T-helper 1 cell (primary cell): ENCODE measurements around the gene PRKN.
A peak's percentile ranks its signal among the peaks of the same experiment; 100 is the strongest.

Experiments
- DNase-seq, 5 donors: peaks; one replicate each; pipeline ENCODE4 v3.0.0-alpha.2; 2012 to 2020

PRKN gene

GRCh38 chr6:162092816-162093502 lies 634.6 kb downstream of the PRKN start:
- DNase-seq: no peak

GRCh38 chr6:162090734-162091133 lies 636.8 kb downstream of the PRKN start:
- DNase-seq: no peak

GRCh38 chr6:162088091-162088490 lies 639.5 kb downstream of the PRKN start:
- DNase-seq: no peak

GRCh38 chr6:162085561-162085960 lies 642.0 kb downstream of the PRKN start:
- no peak for DNase-seq

- DNase-seq: no peak
Measured at GRCh38 chr6:162082520-162082919, 645.0 kb downstream of the PRKN start.

- DNase-seq: no peak
Measured at GRCh38 chr6:162078667-162079066, 648.9 kb downstream of the PRKN start.

- no peak for DNase-seq
Measured at GRCh38 chr6:162078126-162078525, 649.4 kb downstream of the PRKN start.

GRCh38 chr6:162076816-162077215 lies 650.8 kb downstream of the PRKN start:
- no peak for DNase-seq

- DNase-seq: no peak
Measured at GRCh38 chr6:162074641-162075275, 652.8 kb downstream of the PRKN start.

- DNase-seq: no peak
Measured at GRCh38 chr6:162070639-162071038, 656.9 kb downstream of the PRKN start.

GRCh38 chr6:162069995-162070394 lies 657.6 kb downstream of the PRKN start:
- DNase-seq: no peak

- no peak for DNase-seq
Measured at GRCh38 chr6:162068340-162068739, 659.2 kb downstream of the PRKN start.

GRCh38 chr6:162063666-162064065 lies 663.9 kb downstream of the PRKN start:
- DNase-seq: no peak

GRCh38 chr6:162058281-162058875 lies 669.2 kb downstream of the PRKN start:
- no peak for DNase-seq

- DNase-seq: no peak
Measured at GRCh38 chr6:162056745-162057144, 670.8 kb downstream of the PRKN start.

- DNase-seq: no peak
Measured at GRCh38 chr6:162056061-162056460, 671.5 kb downstream of the PRKN start.

- DNase-seq: no peak
Measured at GRCh38 chr6:162055365-162055764, 672.2 kb downstream of the PRKN start.

- DNase-seq: no peak
Measured at GRCh38 chr6:162053084-162053483, 674.5 kb downstream of the PRKN start.

- DNase-seq: no peak
Measured at GRCh38 chr6:162050579-162050978, 677.0 kb downstream of the PRKN start.

- no peak for DNase-seq
Measured at GRCh38 chr6:162046324-162046723, 681.2 kb downstream of the PRKN start.

GRCh38 chr6:162032620-162033019 lies 694.9 kb downstream of the PRKN start:
- DNase-seq: peak in 1 of 5 donors; percentile 32

- DNase-seq: peak in 1 of 5 donors; percentile 50
Measured at GRCh38 chr6:162029873-162030576, 697.5 kb downstream of the PRKN start.

- DNase-seq: no peak
Measured at GRCh38 chr6:162026843-162027242, 700.7 kb downstream of the PRKN start.

GRCh38 chr6:162026031-162026430 lies 701.5 kb downstream of the PRKN start:
- DNase-seq: no peak
